Right lobe of liver (tissue), 4 donors: ENCODE data around the gene FAAP24.
"Not testable (repeated sequence)": the region's sequence is repeated elsewhere in the genome, so short reads cannot be mapped to it uniquely, and the experiment has no call there.

ENCODE experiments used
- CTCF ChIP-seq, 4 donors: fragments of 200-600 bp in 3 of 4; fragments of 450-650 bp in 1 of 4; IDR thresholded peaks; one replicate each; pipeline versions ENCODE4 v1.5.1 to v1.8.0; 2016 to 2022; ENCODE audit warnings: antibody characterized with exemption in 4 of 4, mild to moderate bottlenecking in 2 of 4
- POLR2A ChIP-seq: fragments of 450-650 bp; IDR thresholded peaks from one replicate; pipeline ENCODE4 v1.6.1; 2017; ENCODE audit warnings: antibody characterized with exemption, mild to moderate bottlenecking
- donor health status: DM: no; HTN: no; CAD: no.
- donor health status: DM: no; HTN: no; CAD: no.
- donor health status: DM: no; HTN: yes; CAD: no.

DNA sequence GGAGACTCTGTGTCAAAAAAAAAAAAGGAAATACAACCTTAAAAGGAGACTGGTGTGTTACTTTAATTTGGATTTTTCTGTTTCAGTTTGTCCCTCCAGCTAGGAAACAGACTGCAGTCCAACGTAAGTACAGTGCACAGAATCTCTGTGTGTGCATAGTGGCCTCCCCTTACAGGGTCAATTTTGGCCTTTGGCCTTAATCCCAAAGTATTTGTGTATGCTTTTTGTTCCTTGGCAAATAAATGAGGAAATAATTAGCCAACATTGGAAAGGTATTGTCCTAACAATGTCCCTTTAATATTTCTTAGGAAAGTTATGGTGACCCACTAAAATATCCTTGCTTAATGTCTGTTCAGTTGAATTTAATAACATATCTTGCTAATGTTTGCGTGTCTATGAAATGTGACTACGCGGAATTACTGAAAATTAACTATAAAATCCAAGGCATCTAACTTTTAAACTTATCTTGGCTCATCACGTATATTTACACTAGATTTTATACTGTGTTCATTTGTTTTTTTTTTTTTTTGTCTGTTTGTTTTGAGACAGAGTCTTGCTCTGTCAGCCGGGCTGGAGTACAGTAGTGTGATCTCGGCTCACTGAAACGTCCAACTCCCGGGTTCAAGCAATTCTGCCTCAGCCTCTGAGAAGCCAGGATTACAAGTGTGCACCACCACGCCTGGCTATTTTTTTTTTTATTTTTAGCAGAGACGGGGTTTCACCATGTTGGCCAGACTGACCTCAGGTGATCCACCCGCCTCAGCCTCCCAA is 53.6 kb downstream of the FAAP24 start:
- not testable (repeated sequence) for TF ChIP-seq CTCF (IDR thresholded peaks at IDR 0.05); POLR2A
